Measurements from ENCODE around the gene TAF15. TPM values are rescaled to one million over a fixed set of nuclear protein-coding genes. Genes with fewer than 3 reads are reported as not detected.

Gene TAF15
- total RNA-seq, 2 experiments from 2014 or later: 309 to 319 TPM

- intact Hi-C loops (cut with micrococcal nuclease): no loop called here
Observed at GRCh38 chr17:35795007-35795870, 14.0 kb upstream of the TAF15 start, which contains the start of gene MMP28. MMP28 (minus strand) TSS chr17:35795641; CDS start chr17:35795377, 264 bp downstream.

GRCh38 chr17:35795871-35796265, 13.4 kb upstream of the TAF15 start:
- H3K4me3 Mint-ChIP-seq: peak overlapping the region; percentile 68
- H3K27me3 Mint-ChIP-seq: peaks cover 20% of the 10 kb centered on the region

More at GRCh38 chr17:35795007-35795870, 14.0 kb upstream of the TAF15 start, which contains the start of gene MMP28:
- Mint-ChIP-seq H3K4me1 (ENCODE audit: low read depth) (peaks cover 17% of the 10 kb centered on the region), H3K36me3 (ENCODE audit: low read depth) (no peaks in the 10 kb centered on the region), H3K4me3 (peak within 1 kb of the TSS; percentile 68), H3K27ac (no peak within 1 kb of the TSS), H3K27me3 (peaks cover 20% of the 10 kb centered on the region), H3K9me3 (no peaks in the 10 kb centered on the region)
- ChIA-PET POLR2A (interaction anchor here (0.7 to 7.0 kb wide), 4 partner anchors 13 to 213 kb away, joined by 3 to 50 read pairs (median 3); partner anchors contain the start of gene TAF15), CTCF (interaction anchor here (1.0 to 9.6 kb wide), 6 partner anchors 10 to 59 kb away, joined by 3 to 104 read pairs (median 10); partner anchors contain the start of gene TAF15)
- ATAC-seq (peak; percentile 79), DNase-seq (peak; percentile 64)
- no peak for TF ChIP-seq CTCF (IDR thresholded peaks at IDR 0.05)

GRCh38 chr17:35796942-35797341, 12.3 kb upstream of the TAF15 start:
- no peaks in the 10 kb centered on the region for H3K36me3 Mint-ChIP-seq (ENCODE audit: low read depth)
- H3K4me1 Mint-ChIP-seq (ENCODE audit: low read depth): peaks cover 27% of the 10 kb centered on the region
- POLR2A ChIA-PET: interaction anchor here (0.6 to 7.0 kb wide), 3 partner anchors 10 to 76 kb away, joined by 3 to 50 read pairs (median 4); partner anchors contain the start of gene TAF15
- DNase-seq (no peak), ATAC-seq (no peak)
- intact Hi-C loops (cut with micrococcal nuclease): no loop called here
- no peak for TF ChIP-seq CTCF (IDR thresholded peaks at IDR 0.05)
- peaks cover 20% of the 10 kb centered on the region for H3K27me3 Mint-ChIP-seq
- H3K27ac Mint-ChIP-seq: no peak overlapping the region
- no peaks in the 10 kb centered on the region for H3K9me3 Mint-ChIP-seq
- CTCF ChIA-PET: interaction anchor here (2.8 to 9.6 kb wide), 3 partner anchors 8 to 34 kb away, joined by 15 to 104 read pairs (median 23); partner anchors contain the start of gene TAF15
- H3K4me3 Mint-ChIP-seq: no peak overlapping the region

More at GRCh38 chr17:35795871-35796265, 13.4 kb upstream of the TAF15 start:
- H3K36me3 Mint-ChIP-seq (ENCODE audit: low read depth): no peaks in the 10 kb centered on the region
- POLR2A ChIA-PET: interaction anchor here (1.2 to 7.0 kb wide), 2 partner anchors 13 to 14 kb away, joined by 3 to 50 read pairs; partner anchors contain the start of gene TAF15
- TF ChIP-seq CTCF (IDR thresholded peaks at IDR 0.05): no peak
- no peaks in the 10 kb centered on the region for H3K9me3 Mint-ChIP-seq
- peaks cover 18% of the 10 kb centered on the region for H3K4me1 Mint-ChIP-seq (ENCODE audit: low read depth)
- DNase-seq (no peak), ATAC-seq (no peak)
- intact Hi-C loops (cut with micrococcal nuclease): no loop called here
- CTCF ChIA-PET: interaction anchor here (0.7 to 9.6 kb wide), 6 partner anchors 9 to 46 kb away, joined by 3 to 104 read pairs (median 10); partner anchors contain the start of gene TAF15
- H3K27ac Mint-ChIP-seq: no peak overlapping the region

- ChIA-PET CTCF (interaction anchor here (4.4 to 9.6 kb wide), 2 partner anchors 11 to 34 kb away, joined by 23 to 104 read pairs; partner anchors contain the start of gene TAF15), POLR2A (interaction anchor here (0.6 to 7.0 kb wide), 4 partner anchors 9 to 76 kb away, joined by 3 to 50 read pairs (median 4); partner anchors contain the start of gene TAF15)
- TF ChIP-seq CTCF (IDR thresholded peaks at IDR 0.05): no peak
- intact Hi-C loops (cut with micrococcal nuclease): no loop called here
- no peak for ATAC-seq
- H3K27ac Mint-ChIP-seq: no peak overlapping the region
- no peaks in the 10 kb centered on the region for H3K36me3 Mint-ChIP-seq (ENCODE audit: low read depth)
- H3K4me1 Mint-ChIP-seq (ENCODE audit: low read depth): peaks cover 31% of the 10 kb centered on the region
- no peak overlapping the region for H3K4me3 Mint-ChIP-seq
- H3K27me3 Mint-ChIP-seq: peaks cover 20% of the 10 kb centered on the region
- no peak for DNase-seq
- H3K9me3 Mint-ChIP-seq: no peaks in the 10 kb centered on the region
Observed at GRCh38 chr17:35797370-35797769, 11.9 kb upstream of the TAF15 start.
